SK-N-SH treated with all-trans-retinoic acid at 6 μM for 48 hours (cell line): ENCODE results near the gene SIAH1.

Experiments
- ARNTL ChIP-seq: fragments of 450-650 bp; formaldehyde crosslinking; IDR thresholded peaks from 2 replicates; pipeline ENCODE4 v1.5.0; 2020; ENCODE audit warnings: low read depth, mild to moderate bottlenecking, moderate library complexity, borderline replicate concordance
- RARB ChIP-seq: fragments of 250-450 bp; sonication (Bioruptor Pico); IDR thresholded peaks from 2 replicates; pipeline ENCODE4 v1.8.0; 2021; ENCODE audit warnings: mild to moderate bottlenecking, moderate library complexity
- TOX ChIP-seq: fragments of 250-450 bp; sonication (Bioruptor Pico); IDR thresholded peaks from 2 replicates; pipeline ENCODE4 v1.8.0; 2021; ENCODE audit warnings: mild to moderate bottlenecking, moderate library complexity, borderline replicate concordance
- ZFP3 ChIP-seq: fragments of 250-450 bp; sonication (Bioruptor Pico); IDR thresholded peaks from 2 replicates; pipeline ENCODE4 v1.5.0; 2020; ENCODE audit warnings: mild to moderate bottlenecking, moderate library complexity
- ZFP30 ChIP-seq: fragments of 450-650 bp; formaldehyde crosslinking; IDR thresholded peaks from 2 replicates; pipeline ENCODE4 v1.5.0; 2022; ENCODE audit warnings: mild to moderate bottlenecking, moderate library complexity
- ZNF565 ChIP-seq: fragments of 450-650 bp; formaldehyde crosslinking; conservative IDR thresholded peaks from 2 replicates; pipeline ENCODE4 v1.5.0; 2020; ENCODE audit warnings: low read depth, mild to moderate bottlenecking, moderate library complexity
- TF ChIP-seq, protein P1 (sequence below): fragments of 250-450 bp; sonication (Bioruptor Pico); IDR thresholded peaks from 2 replicates; pipeline ENCODE4 v1.5.1; 2020; ENCODE audit warnings: low read depth, mild to moderate bottlenecking, moderate library complexity
- TF ChIP-seq, protein P2 (sequence below): fragments of 250-450 bp; sonication (Bioruptor Pico); IDR thresholded peaks from 2 replicates; pipeline ENCODE4 v1.5.1; 2021; ENCODE audit warnings: mild to moderate bottlenecking, moderate library complexity

DNA sequence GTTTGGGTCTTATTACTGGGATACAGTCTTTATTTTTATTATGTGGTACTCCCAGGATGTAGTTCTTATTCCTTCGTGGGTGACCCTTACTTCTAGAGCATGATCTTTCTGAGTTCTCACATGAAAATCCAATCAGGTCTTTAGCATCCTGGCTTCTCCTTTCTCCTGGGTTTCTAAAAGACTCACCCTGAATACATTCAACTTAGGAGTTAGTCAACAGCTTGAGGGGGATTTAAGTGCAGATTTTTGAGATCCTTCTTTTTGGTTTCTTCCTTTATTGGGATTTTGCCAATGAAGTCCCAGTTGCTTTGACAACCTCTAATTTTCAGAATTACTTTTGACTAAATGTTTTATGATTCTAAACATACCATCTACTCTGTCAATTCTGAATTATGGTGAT lies 68.2 kb downstream of the SIAH1 start:
- TF ChIP-seq TOX, result no peak
- TF ChIP-seq ARNTL (CRISPR knock-in tag), result no peak
- TF ChIP-seq ZFP3, result no peak
- no peak for TF ChIP-seq RARB (CRISPR knock-in tag)
- TF ChIP-seq, protein P1, sequence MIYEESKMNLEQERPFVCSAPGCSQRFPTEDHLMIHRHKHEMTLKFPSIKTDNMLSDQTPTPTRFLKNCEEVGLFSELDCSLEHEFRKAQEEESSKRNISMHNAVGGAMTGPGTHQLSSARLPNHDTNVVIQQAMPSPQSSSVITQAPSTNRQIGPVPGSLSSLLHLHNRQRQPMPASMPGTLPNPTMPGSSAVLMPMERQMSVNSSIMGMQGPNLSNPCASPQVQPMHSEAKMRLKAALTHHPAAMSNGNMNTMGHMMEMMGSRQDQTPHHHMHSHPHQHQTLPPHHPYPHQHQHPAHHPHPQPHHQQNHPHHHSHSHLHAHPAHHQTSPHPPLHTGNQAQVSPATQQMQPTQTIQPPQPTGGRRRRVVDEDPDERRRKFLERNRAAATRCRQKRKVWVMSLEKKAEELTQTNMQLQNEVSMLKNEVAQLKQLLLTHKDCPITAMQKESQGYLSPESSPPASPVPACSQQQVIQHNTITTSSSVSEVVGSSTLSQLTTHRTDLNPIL, result no peak
- no peak for TF ChIP-seq ZFP30
- TF ChIP-seq, protein P2, sequence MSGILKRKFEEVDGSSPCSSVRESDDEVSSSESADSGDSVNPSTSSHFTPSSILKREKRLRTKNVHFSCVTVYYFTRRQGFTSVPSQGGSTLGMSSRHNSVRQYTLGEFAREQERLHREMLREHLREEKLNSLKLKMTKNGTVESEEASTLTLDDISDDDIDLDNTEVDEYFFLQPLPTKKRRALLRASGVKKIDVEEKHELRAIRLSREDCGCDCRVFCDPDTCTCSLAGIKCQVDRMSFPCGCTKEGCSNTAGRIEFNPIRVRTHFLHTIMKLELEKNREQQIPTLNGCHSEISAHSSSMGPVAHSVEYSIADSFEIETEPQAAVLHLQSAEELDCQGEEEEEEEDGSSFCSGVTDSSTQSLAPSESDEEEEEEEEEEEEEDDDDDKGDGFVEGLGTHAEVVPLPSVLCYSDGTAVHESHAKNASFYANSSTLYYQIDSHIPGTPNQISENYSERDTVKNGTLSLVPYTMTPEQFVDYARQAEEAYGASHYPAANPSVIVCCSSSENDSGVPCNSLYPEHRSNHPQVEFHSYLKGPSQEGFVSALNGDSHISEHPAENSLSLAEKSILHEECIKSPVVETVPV (CRISPR knock-in tag), result no peak
- no peak for TF ChIP-seq ZNF565 (CRISPR knock-in tag)
